T-helper 9 cell (primary cell): ENCODE results near the gene ZNF384.

Experiments
- DNase-seq: peaks from one replicate; pipeline ENCODE4 v3.0.0-alpha.2; 2020

ZNF384 gene

GRCh38 chr12:6699259-6699988 is 10.2 kb upstream of the ZNF384 start:
- no peak for DNase-seq

- DNase-seq = no peak
Measured at GRCh38 chr12:6698352-6699046, 9.3 kb upstream of the ZNF384 start.

GRCh38 chr12:6697584-6698351 is 8.6 kb upstream of the ZNF384 start:
- no peak for DNase-seq

GRCh38 chr12:6696690-6697583 is 7.8 kb upstream of the ZNF384 start:
- no peak for DNase-seq

- no peak for DNase-seq
Measured at GRCh38 chr12:6695313-6696045, 6.3 kb upstream of the ZNF384 start.

- no peak for DNase-seq
Measured at GRCh38 chr12:6694701-6695100, 5.5 kb upstream of the ZNF384 start.

GRCh38 chr12:6693832-6694355 is 4.7 kb upstream of the ZNF384 start:
- no peak for DNase-seq

- no peak for DNase-seq
Measured at GRCh38 chr12:6692888-6693287, 3.7 kb upstream of the ZNF384 start.

GRCh38 chr12:6691473-6691872 is 2.3 kb upstream of the ZNF384 start:
- no peak for DNase-seq

GRCh38 chr12:6688543-6688998 is 604 bp downstream of the ZNF384 start:
- DNase-seq = peak; percentile 26

- DNase-seq = no peak
Measured at GRCh38 chr12:6685814-6686213, 3.4 kb downstream of the ZNF384 start.

- DNase-seq = peak; percentile 15
Measured at GRCh38 chr12:6684609-6685008, 4.6 kb downstream of the ZNF384 start.

GRCh38 chr12:6676962-6677361 is 12.2 kb downstream of the ZNF384 start:
- no peak for DNase-seq

GRCh38 chr12:6672143-6672542 is 17.0 kb downstream of the ZNF384 start:
- DNase-seq = no peak

GRCh38 chr12:6667559-6668210 is 21.5 kb downstream of the ZNF384 start:
- no peak for DNase-seq

- DNase-seq = no peak
Measured at GRCh38 chr12:6666211-6666610, 23.0 kb downstream of the ZNF384 start.

- DNase-seq = no peak
Measured at GRCh38 chr12:6664902-6665301, 24.3 kb downstream of the ZNF384 start.

GRCh38 chr12:6662906-6663742 is 26.1 kb downstream of the ZNF384 start, which contains the start of gene ING4:
ING4 (minus strand) TSS chr12:6663119; CDS start chr12:6663101, 18 bp downstream.
- DNase-seq = peak; percentile 92

GRCh38 chr12:6662602-6662905 is 26.6 kb downstream of the ZNF384 start:
- no peak for DNase-seq

- DNase-seq = no peak
Measured at GRCh38 chr12:6653987-6654386, 35.2 kb downstream of the ZNF384 start.
